Measurements from ENCODE around the gene DBI. TPM values are rescaled to one million over a fixed set of nuclear protein-coding genes. Genes with fewer than 3 reads are reported as not detected.
"Not testable (repeated sequence)": the region's sequence is repeated elsewhere in the genome, so short reads cannot be mapped to it uniquely, and the experiment has no call there.

The DBI gene
- total and polyA plus RNA-seq, 4 experiments from 2014 or later, result 44.7 to 384 (median 170) TPM

- Mint-ChIP-seq H3K9me3 (peaks cover 0 to 18% (median 9%) of the 10 kb centered on the region in 8 donors), H3K4me1 (peaks cover 6 to 15% (median 9%) of the 10 kb centered on the region in 4 donors), H3K27ac (peak overlapping the region in 1 of 7 donors; percentile 65), H3K36me3 (peaks cover 68 to 69% of the 10 kb centered on the region in 2 donors), H3K27me3 (no peaks in the 10 kb centered on the region), H3K4me3 (no peak overlapping the region)
- Histone ChIP-seq H3K4me3 (ENCODE audit: low read length in 2 of 2) (no peak overlapping the region), H3K4me1 (ENCODE audit: insufficient read depth, low read length) (peaks cover 8% of the 10 kb centered on the region), H3K27ac (ENCODE audit: low read depth, low read length) (no peak overlapping the region), H3K27me3 (ENCODE audit: insufficient read depth, low read length) (no peaks in the 10 kb centered on the region), H3K36me3 (ENCODE audit: insufficient read depth, low read length) (peaks cover 26% of the 10 kb centered on the region), H3K9me3 (ENCODE audit: control insufficient read depth in 1 of 2, low read length in 2 of 2) (no peaks in the 10 kb centered on the region)
- CTCF ChIA-PET (ENCODE audit: partially characterized antibody), result no interaction called here
- DNase-seq, result no peak
- POLR2A ChIA-PET (ENCODE audit: partially characterized antibody), result no interaction called here
- intact Hi-C loops (cut with micrococcal nuclease), result no loop called here
Observed at GRCh38 chr2:119372778-119373568, 6.2 kb downstream of the DBI start.

DNA sequence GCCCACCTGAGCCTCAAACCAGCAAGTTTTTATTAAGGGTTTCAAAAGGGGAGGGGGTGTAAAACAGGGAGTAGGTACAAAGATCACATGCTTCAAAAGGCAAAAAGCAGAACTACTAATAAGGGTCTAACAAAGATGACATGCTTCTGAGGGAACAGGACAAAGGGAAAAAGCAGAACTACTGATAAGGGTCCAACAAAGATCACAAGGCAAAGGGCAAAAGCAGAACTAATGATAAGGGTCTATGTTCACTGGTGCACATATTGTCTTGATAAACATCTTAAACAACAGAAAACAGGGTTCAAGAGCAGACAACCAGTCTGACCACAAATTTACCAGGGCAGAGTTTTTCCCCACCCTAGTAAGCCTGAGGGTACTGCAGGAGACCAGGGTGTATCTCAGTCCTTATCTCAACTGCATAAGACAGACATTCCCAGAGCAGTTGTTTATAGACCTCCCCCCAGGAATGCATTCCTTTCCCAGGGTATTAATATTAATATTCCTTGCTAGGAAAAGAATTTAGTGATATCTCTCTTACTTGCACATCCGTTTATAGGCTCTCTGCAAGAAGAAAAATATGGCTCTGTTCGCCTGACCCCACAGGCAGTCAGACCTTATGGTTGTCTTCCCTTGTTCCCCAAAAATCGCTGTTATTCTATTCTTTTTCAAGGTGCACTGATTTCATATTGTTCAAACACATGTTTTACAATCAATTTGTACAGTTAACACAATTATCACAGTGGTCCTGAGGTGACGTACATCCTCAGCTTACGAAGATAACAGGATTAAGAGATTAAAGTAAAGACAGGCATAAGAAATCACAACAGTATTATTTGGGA is 7.3 kb downstream of the DBI start:
- CTCF ChIA-PET (ENCODE audit: partially characterized antibody); POLR2A ChIA-PET (ENCODE audit: partially characterized antibody); H3K4me3 ChIP-seq (ENCODE audit: low read length in 2 of 2); H3K27ac ChIP-seq (ENCODE audit: low read depth, low read length); intact Hi-C loops (cut with micrococcal nuclease); H3K4me3 Mint-ChIP-seq; H3K27me3 Mint-ChIP-seq; H3K4me1 Mint-ChIP-seq; DNase-seq; H3K9me3 ChIP-seq (ENCODE audit: control insufficient read depth in 1 of 2, low read length in 2 of 2); H3K4me1 ChIP-seq (ENCODE audit: insufficient read depth, low read length); H3K27me3 ChIP-seq (ENCODE audit: insufficient read depth, low read length): not testable (repeated sequence)
- Mint-ChIP-seq H3K9me3 (peaks cover 0 to 18% (median 9%) of the 10 kb centered on the region in 8 donors), H3K27ac (peak overlapping the region in 1 of 7 donors; percentile 47), H3K36me3 (peaks cover 60 to 61% of the 10 kb centered on the region in 2 donors)
- H3K36me3 ChIP-seq (ENCODE audit: insufficient read depth, low read length), result peaks cover 22% of the 10 kb centered on the region

GRCh38 chr2:119376406-119376805 is 9.6 kb downstream of the DBI start:
- H3K9me3 Mint-ChIP-seq, result peaks cover 0 to 18% (median 9%) of the 10 kb centered on the region in 8 donors
- H3K27me3 ChIP-seq (ENCODE audit: insufficient read depth, low read length); DNase-seq; intact Hi-C loops (cut with micrococcal nuclease); H3K4me3 ChIP-seq (ENCODE audit: low read length in 2 of 2); H3K4me1 Mint-ChIP-seq; H3K4me1 ChIP-seq (ENCODE audit: insufficient read depth, low read length); H3K27ac ChIP-seq (ENCODE audit: low read depth, low read length); H3K9me3 ChIP-seq (ENCODE audit: control insufficient read depth in 1 of 2, low read length in 2 of 2); POLR2A ChIA-PET (ENCODE audit: partially characterized antibody); H3K4me3 Mint-ChIP-seq; H3K27me3 Mint-ChIP-seq; H3K27ac Mint-ChIP-seq; CTCF ChIA-PET (ENCODE audit: partially characterized antibody): not testable (repeated sequence)
- H3K36me3 ChIP-seq (ENCODE audit: insufficient read depth, low read length), result peaks cover 11% of the 10 kb centered on the region
- H3K36me3 Mint-ChIP-seq, result peaks cover 40 to 41% of the 10 kb centered on the region in 2 donors

GRCh38 chr2:119376810-119377209 is 10.0 kb downstream of the DBI start:
- Mint-ChIP-seq H3K27ac (no peak overlapping the region), H3K27me3 (no peaks in the 10 kb centered on the region), H3K4me3 (no peak overlapping the region), H3K4me1 (no peaks in the 10 kb centered on the region), H3K9me3 (peaks cover 0 to 18% (median 9%) of the 10 kb centered on the region in 8 donors), H3K36me3 (peaks cover 36 to 37% of the 10 kb centered on the region in 2 donors)
- Histone ChIP-seq H3K27ac (ENCODE audit: low read depth, low read length) (no peak overlapping the region), H3K36me3 (ENCODE audit: insufficient read depth, low read length) (peaks cover 7% of the 10 kb centered on the region), H3K4me1 (ENCODE audit: insufficient read depth, low read length) (no peaks in the 10 kb centered on the region), H3K27me3 (ENCODE audit: insufficient read depth, low read length) (no peaks in the 10 kb centered on the region), H3K9me3 (ENCODE audit: control insufficient read depth in 1 of 2, low read length in 2 of 2) (no peaks in the 10 kb centered on the region), H3K4me3 (ENCODE audit: low read length in 2 of 2) (no peak overlapping the region)
- ChIA-PET CTCF (ENCODE audit: partially characterized antibody) (no interaction called here), POLR2A (ENCODE audit: partially characterized antibody) (no interaction called here)
- intact Hi-C loops (cut with micrococcal nuclease), result no loop called here
- no peak for DNase-seq

GRCh38 chr2:119377294-119377992 is 10.7 kb downstream of the DBI start:
- H3K36me3 Mint-ChIP-seq, result peaks cover 30 to 31% of the 10 kb centered on the region in 2 donors
- H3K27me3 ChIP-seq (ENCODE audit: insufficient read depth, low read length), result no peaks in the 10 kb centered on the region
- no peaks in the 10 kb centered on the region for H3K9me3 ChIP-seq (ENCODE audit: control insufficient read depth in 1 of 2, low read length in 2 of 2)
- DNase-seq, result no peak
- H3K4me3 ChIP-seq (ENCODE audit: low read length in 2 of 2), result no peak overlapping the region
- POLR2A ChIA-PET (ENCODE audit: partially characterized antibody), result no interaction called here
- H3K27me3 Mint-ChIP-seq, result no peaks in the 10 kb centered on the region
- peaks cover 0 to 15% (median 9%) of the 10 kb centered on the region in 8 donors for H3K9me3 Mint-ChIP-seq
- CTCF ChIA-PET (ENCODE audit: partially characterized antibody), result no interaction called here
- H3K4me1 ChIP-seq (ENCODE audit: insufficient read depth, low read length), result no peaks in the 10 kb centered on the region
- intact Hi-C loops (cut with micrococcal nuclease), result no loop called here
- no peak overlapping the region for H3K4me3 Mint-ChIP-seq
- H3K27ac Mint-ChIP-seq, result no peak overlapping the region
- no peaks in the 10 kb centered on the region for H3K4me1 Mint-ChIP-seq
- no peak overlapping the region for H3K27ac ChIP-seq (ENCODE audit: low read depth, low read length)
- peaks cover 1% of the 10 kb centered on the region for H3K36me3 ChIP-seq (ENCODE audit: insufficient read depth, low read length)

DNA sequence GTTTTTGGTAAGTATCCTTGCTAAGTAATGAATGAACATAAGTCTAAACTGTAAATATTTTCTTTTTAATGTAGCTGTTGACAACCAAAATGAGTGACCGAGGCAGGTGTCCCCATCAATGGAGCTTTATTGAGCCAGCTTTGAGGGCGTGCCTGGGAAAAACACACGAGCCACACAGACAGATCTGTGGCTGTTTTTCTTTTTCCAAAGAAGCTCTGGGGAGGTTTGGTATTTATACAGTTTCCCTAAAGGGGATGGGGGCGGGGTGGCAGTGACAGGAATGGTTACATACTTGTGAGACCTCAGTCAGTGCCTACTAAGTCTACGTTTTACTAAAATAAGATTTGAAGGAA is 11.2 kb downstream of the DBI start:
- ChIA-PET CTCF (ENCODE audit: partially characterized antibody) (no interaction called here), POLR2A (ENCODE audit: partially characterized antibody) (no interaction called here)
- H3K27ac ChIP-seq (ENCODE audit: low read depth, low read length), result no peak overlapping the region
- peak overlapping the region in 1 of 7 donors; percentile 12 for H3K27ac Mint-ChIP-seq
- peaks cover 25% of the 10 kb centered on the region in 2 donors for H3K36me3 Mint-ChIP-seq
- H3K4me3 Mint-ChIP-seq, result no peak overlapping the region
- H3K36me3 ChIP-seq (ENCODE audit: insufficient read depth, low read length), result no peaks in the 10 kb centered on the region
- no peaks in the 10 kb centered on the region for H3K9me3 ChIP-seq (ENCODE audit: control insufficient read depth in 1 of 2, low read length in 2 of 2)
- H3K9me3 Mint-ChIP-seq, result peaks cover 0 to 15% (median 8%) of the 10 kb centered on the region in 8 donors
- no peaks in the 10 kb centered on the region for H3K4me1 ChIP-seq (ENCODE audit: insufficient read depth, low read length)
- DNase-seq, result no peak
- H3K27me3 Mint-ChIP-seq, result no peaks in the 10 kb centered on the region
- no peaks in the 10 kb centered on the region for H3K4me1 Mint-ChIP-seq
- no peak overlapping the region for H3K4me3 ChIP-seq (ENCODE audit: low read length in 2 of 2)
- no peaks in the 10 kb centered on the region for H3K27me3 ChIP-seq (ENCODE audit: insufficient read depth, low read length)
- intact Hi-C loops (cut with micrococcal nuclease), result no loop called here

DNA sequence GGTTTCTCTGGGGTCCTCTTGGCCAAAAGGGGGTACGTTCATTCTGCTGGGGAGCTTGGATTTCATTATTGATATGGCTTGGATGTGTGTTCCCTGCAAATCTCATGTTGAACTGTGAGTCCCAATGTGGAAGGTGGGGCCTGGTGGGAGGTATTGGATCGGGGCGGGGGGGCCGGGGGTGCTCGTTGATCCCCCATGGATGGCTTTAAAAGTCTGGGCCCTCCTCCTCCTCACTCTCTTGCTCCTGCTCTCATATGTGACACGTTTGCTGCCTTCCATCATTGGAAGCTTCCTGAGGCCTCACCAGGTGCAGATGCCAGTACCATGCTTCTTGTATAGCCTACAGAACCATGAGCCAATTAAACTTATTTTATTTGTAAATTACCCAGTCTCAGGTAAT is 11.8 kb downstream of the DBI start:
- Histone ChIP-seq H3K36me3 (ENCODE audit: insufficient read depth, low read length) (no peaks in the 10 kb centered on the region), H3K27me3 (ENCODE audit: insufficient read depth, low read length) (no peaks in the 10 kb centered on the region), H3K4me1 (ENCODE audit: insufficient read depth, low read length) (no peaks in the 10 kb centered on the region), H3K27ac (ENCODE audit: low read depth, low read length) (no peak overlapping the region), H3K4me3 (ENCODE audit: low read length in 2 of 2) (no peak overlapping the region), H3K9me3 (ENCODE audit: control insufficient read depth in 1 of 2, low read length in 2 of 2) (no peaks in the 10 kb centered on the region)
- H3K27ac Mint-ChIP-seq, result no peak overlapping the region
- ChIA-PET POLR2A (ENCODE audit: partially characterized antibody) (no interaction called here), CTCF (ENCODE audit: partially characterized antibody) (no interaction called here)
- peaks cover 0 to 14% (median 6%) of the 10 kb centered on the region in 8 donors for H3K9me3 Mint-ChIP-seq
- H3K36me3 Mint-ChIP-seq, result peaks cover 19% of the 10 kb centered on the region in 2 donors
- intact Hi-C loops (cut with micrococcal nuclease), result no loop called here
- no peaks in the 10 kb centered on the region for H3K27me3 Mint-ChIP-seq
- no peak for DNase-seq
- H3K4me3 Mint-ChIP-seq, result no peak overlapping the region
- no peaks in the 10 kb centered on the region for H3K4me1 Mint-ChIP-seq
